OCI-LY3 (cell line): Measurements from ENCODE around the gene FIBP.

Experiments
- H2AFZ ChIP-seq: fragments of 200-600, 300-600 bp; shearing (Covaris generic); 2 replicates; pipeline ENCODE4 v1.6.0; 2014; ENCODE audit warnings: antibody characterized with exemption, low read depth, low read length
- H3K27ac ChIP-seq: fragments of 200-600, 300-600 bp; sonication (generic); 2 replicates; pipeline ENCODE4 v1.5.1; 2014; ENCODE audit warnings: mild to moderate bottlenecking, low read length, moderate library complexity, mixed read lengths
- H3K27me3 ChIP-seq: fragments of 200-600, 300-600 bp; sonication (generic); 2 replicates; pipeline ENCODE4 v1.6.1; 2014; ENCODE audit warnings: low read depth, low read length, mixed read lengths
- H3K36me3 ChIP-seq: fragments of 200-600, 300-600 bp; sonication (generic); replicated peaks from 2 replicates; pipeline ENCODE3; 2014; ENCODE audit warnings: low read depth, low read length, mixed read lengths
- H3K4me1 ChIP-seq: fragments of 300-600, 200-600 bp; sonication (generic); 2 replicates; pipeline ENCODE4 v1.6.1; 2014; ENCODE audit warnings: low read length, mixed read lengths
- H3K4me2 ChIP-seq: fragments of 200-600, 300-600 bp; sonication (generic); 2 replicates; pipeline ENCODE4 v1.6.1; 2014; ENCODE audit warnings: low read length, mixed read lengths
- H3K4me3 ChIP-seq: fragments of 300-600, 200-600 bp; sonication (generic); 2 replicates; pipeline ENCODE4 v1.5.1; 2014; ENCODE audit warnings: antibody characterized with exemption, mild to moderate bottlenecking, low read length, moderate library complexity
- H3K79me2 ChIP-seq: fragments of 300-600, 200-600 bp; shearing (Covaris generic); 2 replicates; pipeline ENCODE4 v1.6.1; 2014; ENCODE audit warnings: mild to moderate bottlenecking, low read length, mixed read lengths
- H3K9ac ChIP-seq: fragments of 300-600, 200-600 bp; shearing (Covaris generic); 2 replicates; pipeline ENCODE4 v1.6.0; 2014; ENCODE audit warnings: mild to moderate bottlenecking, low read length, moderate library complexity
- H3K9me3 ChIP-seq: fragments of 200-600, 300-600 bp; shearing (Covaris generic); 2 replicates; pipeline ENCODE4 v1.6.1; 2014; ENCODE audit warnings: low read length, mixed read lengths; ENCODE audit not compliant: insufficient read depth
- H4K20me1 ChIP-seq: fragments of 200-600, 300-600 bp; sonication (generic); 2 replicates; pipeline ENCODE4 v1.6.1; 2016; ENCODE audit warnings: low read length, mixed read lengths; ENCODE audit not compliant: insufficient read depth
- EZH2phosphoT487 ChIP-seq: fragments of 200-600 bp; shearing (Covaris generic); IDR thresholded peaks from 2 replicates; pipeline ENCODE4 v1.6.1; 2018; ENCODE audit warnings: antibody characterized with exemption, mixed run types, low read depth
- TF ChIP-seq, protein P1 (sequence below): fragments of 200-600, 300-600 bp; sonication (generic); IDR thresholded peaks from 2 replicates; pipeline ENCODE4 v1.5.1; 2014; ENCODE audit warnings: antibody characterized with exemption, low read length, low read depth

Gene FIBP

GRCh38 chr11:65866509-65867283 lies 21.6 kb downstream of the FIBP start:
- Histone ChIP-seq H3K27me3 (no peaks in the 10 kb centered on the region), H3K79me2 (peaks cover 9% of the 10 kb centered on the region), H3K4me1 (peaks cover 3% of the 10 kb centered on the region), H4K20me1 (no peaks in the 10 kb centered on the region; the same call in 1 of the 2 replicates), H3K9me3 (no peaks in the 10 kb centered on the region), H3K27ac (no peak overlapping the region), H3K9ac (no peak overlapping the region), H2AFZ (no peak overlapping the region), H3K36me3 (peaks cover 62% of the 10 kb centered on the region), H3K4me2 (no peak overlapping the region), H3K4me3 (no peak overlapping the region)
- TF ChIP-seq, protein P1, sequence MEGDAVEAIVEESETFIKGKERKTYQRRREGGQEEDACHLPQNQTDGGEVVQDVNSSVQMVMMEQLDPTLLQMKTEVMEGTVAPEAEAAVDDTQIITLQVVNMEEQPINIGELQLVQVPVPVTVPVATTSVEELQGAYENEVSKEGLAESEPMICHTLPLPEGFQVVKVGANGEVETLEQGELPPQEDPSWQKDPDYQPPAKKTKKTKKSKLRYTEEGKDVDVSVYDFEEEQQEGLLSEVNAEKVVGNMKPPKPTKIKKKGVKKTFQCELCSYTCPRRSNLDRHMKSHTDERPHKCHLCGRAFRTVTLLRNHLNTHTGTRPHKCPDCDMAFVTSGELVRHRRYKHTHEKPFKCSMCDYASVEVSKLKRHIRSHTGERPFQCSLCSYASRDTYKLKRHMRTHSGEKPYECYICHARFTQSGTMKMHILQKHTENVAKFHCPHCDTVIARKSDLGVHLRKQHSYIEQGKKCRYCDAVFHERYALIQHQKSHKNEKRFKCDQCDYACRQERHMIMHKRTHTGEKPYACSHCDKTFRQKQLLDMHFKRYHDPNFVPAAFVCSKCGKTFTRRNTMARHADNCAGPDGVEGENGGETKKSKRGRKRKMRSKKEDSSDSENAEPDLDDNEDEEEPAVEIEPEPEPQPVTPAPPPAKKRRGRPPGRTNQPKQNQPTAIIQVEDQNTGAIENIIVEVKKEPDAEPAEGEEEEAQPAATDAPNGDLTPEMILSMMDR: no peak
- no peak for TF ChIP-seq EZH2phosphoT487

GRCh38 chr11:65865550-65866172 lies 22.6 kb downstream of the FIBP start:
- Histone ChIP-seq H3K36me3 (peaks cover 65% of the 10 kb centered on the region), H3K9ac (no peak overlapping the region), H2AFZ (no peak overlapping the region), H3K27ac (no peak overlapping the region), H4K20me1 (no peaks in the 10 kb centered on the region; the same call in 1 of the 2 replicates), H3K4me3 (no peak overlapping the region), H3K4me2 (no peak overlapping the region), H3K79me2 (peaks cover 19% of the 10 kb centered on the region), H3K4me1 (peaks cover 9% of the 10 kb centered on the region), H3K27me3 (no peaks in the 10 kb centered on the region), H3K9me3 (no peaks in the 10 kb centered on the region)
- TF ChIP-seq, protein P1: no peak
- no peak for TF ChIP-seq EZH2phosphoT487

DNA sequence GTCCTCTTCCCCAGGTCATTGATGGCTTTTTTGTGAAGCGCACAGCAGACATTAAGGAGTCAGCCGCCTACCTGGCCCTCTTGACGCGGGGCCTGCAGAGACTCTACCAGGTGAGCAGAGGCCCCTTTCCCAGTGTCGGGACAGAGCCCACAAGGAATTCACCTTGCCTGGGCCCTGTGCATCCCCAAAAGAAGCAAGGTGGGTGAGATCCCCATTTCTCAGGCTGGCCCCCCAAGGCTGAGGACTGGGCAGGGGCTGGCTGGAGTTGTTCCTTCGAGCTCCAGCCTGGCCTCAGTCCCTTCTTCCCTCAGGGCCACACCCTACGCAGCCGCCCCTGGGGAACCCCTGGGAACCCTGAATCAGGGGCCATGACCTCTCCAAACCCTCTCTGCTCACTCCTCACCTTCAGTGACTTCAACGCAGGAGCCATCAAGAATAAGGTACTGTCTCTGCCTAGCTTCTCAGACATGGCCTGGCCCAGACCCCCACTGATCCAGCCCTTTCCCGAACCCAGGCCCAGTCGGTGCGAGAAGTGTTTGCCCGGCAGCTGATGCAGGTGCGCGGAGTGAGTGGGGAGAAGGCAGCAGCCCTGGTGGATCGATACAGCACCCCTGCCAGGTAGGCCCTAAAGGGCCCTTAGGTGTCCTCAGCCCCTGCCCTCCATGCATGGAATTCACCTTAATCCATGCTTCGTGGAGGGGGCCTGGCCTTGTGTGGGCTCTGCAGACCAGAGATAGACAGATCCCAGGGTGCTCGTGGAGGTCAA lies 23.4 kb downstream of the FIBP start:
- peaks cover 65% of the 10 kb centered on the region for H3K36me3 ChIP-seq
- H4K20me1 ChIP-seq: no peaks in the 10 kb centered on the region; the same call in 1 of the 2 replicates
- no peak overlapping the region for H3K27ac ChIP-seq
- H3K27me3 ChIP-seq: no peaks in the 10 kb centered on the region
- no peak overlapping the region for H3K4me3 ChIP-seq
- no peak overlapping the region for H3K9ac ChIP-seq
- H3K4me1 ChIP-seq: peaks cover 9% of the 10 kb centered on the region
- H2AFZ ChIP-seq: no peak overlapping the region
- H3K79me2 ChIP-seq: peaks cover 21% of the 10 kb centered on the region
- no peak overlapping the region for H3K4me2 ChIP-seq
- no peak for TF ChIP-seq EZH2phosphoT487
- TF ChIP-seq, protein P1: no peak
- H3K9me3 ChIP-seq: no peaks in the 10 kb centered on the region
